Measurements from ENCODE around the gene LIPC. TPM values are rescaled to one million over a fixed set of nuclear protein-coding genes. Genes with fewer than 3 reads are reported as not detected.

The LIPC gene
- total RNA-seq, 2 experiments from 2014 or later: 0.61 to 1.2 TPM

GRCh38 chr15:58467722-58468423 is 36.1 kb downstream of the LIPC start:
- H3K9me3 Mint-ChIP-seq: no peaks in the 10 kb centered on the region
- Histone ChIP-seq H3K27ac (ENCODE audit: low read depth in 1 of 2, low read length in 2 of 2) (no peak overlapping the region), H3K36me3 (ENCODE audit: insufficient read depth, low read length) (no peaks in the 10 kb centered on the region), H3K4me3 (ENCODE audit: low read length) (no peak overlapping the region), H3K9me3 (ENCODE audit: control insufficient read depth in 1 of 2, insufficient read depth in 1 of 2, low read length in 2 of 2) (no peaks in the 10 kb centered on the region), H3K4me1 (ENCODE audit: insufficient read depth, low read length) (peaks cover 11% of the 10 kb centered on the region), H3K27me3 (ENCODE audit: control insufficient read depth in 1 of 2, insufficient read depth in 2 of 2, low read length in 2 of 2) (no peaks in the 10 kb centered on the region)
- peaks cover 14% of the 10 kb centered on the region for H3K4me1 Mint-ChIP-seq (ENCODE audit: low read depth)
- ATAC-seq (ENCODE audit: poor library complexity) (no peak), DNase-seq (no peak)
- H3K27ac Mint-ChIP-seq: no peak overlapping the region
- TF ChIP-seq, protein P1, sequence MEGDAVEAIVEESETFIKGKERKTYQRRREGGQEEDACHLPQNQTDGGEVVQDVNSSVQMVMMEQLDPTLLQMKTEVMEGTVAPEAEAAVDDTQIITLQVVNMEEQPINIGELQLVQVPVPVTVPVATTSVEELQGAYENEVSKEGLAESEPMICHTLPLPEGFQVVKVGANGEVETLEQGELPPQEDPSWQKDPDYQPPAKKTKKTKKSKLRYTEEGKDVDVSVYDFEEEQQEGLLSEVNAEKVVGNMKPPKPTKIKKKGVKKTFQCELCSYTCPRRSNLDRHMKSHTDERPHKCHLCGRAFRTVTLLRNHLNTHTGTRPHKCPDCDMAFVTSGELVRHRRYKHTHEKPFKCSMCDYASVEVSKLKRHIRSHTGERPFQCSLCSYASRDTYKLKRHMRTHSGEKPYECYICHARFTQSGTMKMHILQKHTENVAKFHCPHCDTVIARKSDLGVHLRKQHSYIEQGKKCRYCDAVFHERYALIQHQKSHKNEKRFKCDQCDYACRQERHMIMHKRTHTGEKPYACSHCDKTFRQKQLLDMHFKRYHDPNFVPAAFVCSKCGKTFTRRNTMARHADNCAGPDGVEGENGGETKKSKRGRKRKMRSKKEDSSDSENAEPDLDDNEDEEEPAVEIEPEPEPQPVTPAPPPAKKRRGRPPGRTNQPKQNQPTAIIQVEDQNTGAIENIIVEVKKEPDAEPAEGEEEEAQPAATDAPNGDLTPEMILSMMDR (IDR thresholded peaks at IDR 0.05): no peak
- H3K36me3 Mint-ChIP-seq (ENCODE audit: low read depth): no peaks in the 10 kb centered on the region
- H3K27me3 Mint-ChIP-seq: no peaks in the 10 kb centered on the region
- ChIA-PET CTCF (no interaction called here), POLR2A (no interaction called here)
- intact Hi-C loops (cut with DNase I, micrococcal nuclease): no loop called here
- H3K4me3 Mint-ChIP-seq: no peak overlapping the region

GRCh38 chr15:58469432-58470353 is 37.9 kb downstream of the LIPC start:
- peaks cover 18% of the 10 kb centered on the region for H3K4me1 Mint-ChIP-seq (ENCODE audit: low read depth)
- Histone ChIP-seq H3K27me3 (ENCODE audit: control insufficient read depth in 1 of 2, insufficient read depth in 2 of 2, low read length in 2 of 2) (no peaks in the 10 kb centered on the region), H3K27ac (ENCODE audit: low read depth in 1 of 2, low read length in 2 of 2) (no peak overlapping the region), H3K4me1 (ENCODE audit: insufficient read depth, low read length) (peaks cover 26% of the 10 kb centered on the region), H3K4me3 (ENCODE audit: low read length) (no peak overlapping the region), H3K36me3 (ENCODE audit: insufficient read depth, low read length) (no peaks in the 10 kb centered on the region), H3K9me3 (ENCODE audit: control insufficient read depth in 1 of 2, insufficient read depth in 1 of 2, low read length in 2 of 2) (no peaks in the 10 kb centered on the region)
- no peak overlapping the region for H3K4me3 Mint-ChIP-seq
- H3K27me3 Mint-ChIP-seq: no peaks in the 10 kb centered on the region
- no peaks in the 10 kb centered on the region for H3K36me3 Mint-ChIP-seq (ENCODE audit: low read depth)
- POLR2A ChIA-PET: no interaction called here
- H3K27ac Mint-ChIP-seq: no peak overlapping the region
- no peak for DNase-seq
- ATAC-seq (ENCODE audit: poor library complexity): no peak
- intact Hi-C loops (cut with DNase I, micrococcal nuclease): no loop called here
- TF ChIP-seq, protein P1 (IDR thresholded peaks at IDR 0.05): no peak
- CTCF ChIA-PET: interaction anchor here (0.7 kb wide), 1 partner anchor 75 kb away, joined by 3 read pairs; no protein-coding TSS in a partner anchor
- no peaks in the 10 kb centered on the region for H3K9me3 Mint-ChIP-seq

DNA sequence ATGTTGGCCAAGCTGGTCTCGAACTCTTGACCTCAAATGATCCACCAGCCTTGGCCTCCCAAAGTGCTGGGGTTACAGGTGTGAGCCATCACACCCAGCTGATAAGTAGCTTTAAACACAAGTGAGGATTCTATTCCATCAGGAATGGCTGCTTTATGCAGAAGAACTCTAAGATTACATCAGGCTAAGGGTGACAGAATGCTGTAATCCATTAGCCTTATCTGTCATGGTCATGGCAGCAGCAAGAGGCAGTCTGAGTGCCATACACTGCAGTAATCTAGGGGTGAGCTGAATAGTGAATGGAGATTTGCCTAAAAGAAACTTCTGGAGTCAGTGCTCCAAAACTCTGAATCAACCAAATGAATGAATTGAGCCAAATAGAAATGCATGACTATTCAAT is 39.6 kb downstream of the LIPC start:
- Mint-ChIP-seq H3K4me1 (ENCODE audit: low read depth) (peaks cover 34% of the 10 kb centered on the region), H3K36me3 (ENCODE audit: low read depth) (no peaks in the 10 kb centered on the region), H3K27ac (no peak overlapping the region), H3K27me3 (no peaks in the 10 kb centered on the region), H3K9me3 (no peaks in the 10 kb centered on the region), H3K4me3 (no peak overlapping the region)
- intact Hi-C loops (cut with DNase I, micrococcal nuclease): no loop called here
- DNase-seq: no peak
- ChIA-PET CTCF (no interaction called here), POLR2A (interaction anchor here (0.7 kb wide), 1 partner anchor 12 kb away, joined by 3 read pairs; no protein-coding TSS in a partner anchor)
- Histone ChIP-seq H3K27me3 (ENCODE audit: control insufficient read depth in 1 of 2, insufficient read depth in 2 of 2, low read length in 2 of 2) (no peaks in the 10 kb centered on the region), H3K27ac (ENCODE audit: low read depth in 1 of 2, low read length in 2 of 2) (no peak overlapping the region), H3K4me1 (ENCODE audit: insufficient read depth, low read length) (peaks cover 42% of the 10 kb centered on the region), H3K4me3 (ENCODE audit: low read length) (no peak overlapping the region), H3K9me3 (ENCODE audit: control insufficient read depth in 1 of 2, insufficient read depth in 1 of 2, low read length in 2 of 2) (no peaks in the 10 kb centered on the region), H3K36me3 (ENCODE audit: insufficient read depth, low read length) (no peaks in the 10 kb centered on the region)
- TF ChIP-seq, protein P1 (IDR thresholded peaks at IDR 0.05): no peak
- ATAC-seq (ENCODE audit: poor library complexity): no peak
